AG04449 (cell line): ENCODE results near the gene SLAMF1.

Source experiments
- CTCF ChIA-PET: fragments of 350-600 bp; formaldehyde crosslinking; extraction: SDS; loops from one replicate; lab custom pipeline; 2021; ENCODE audit warnings: antibody characterized with exemption; lab: Yijun Ruan, JAX
- POLR2A ChIA-PET: fragments of 400-600, 350-600 bp; formaldehyde crosslinking; extraction: SDS; loops from one replicate; lab custom pipeline; 2020; ENCODE audit warnings: antibody characterized with exemption, inconsistent platforms; lab: Yijun Ruan, JAX
- DNase-seq: peaks from one replicate; pipeline ENCODE4 v3.0.0-alpha.2; 2010; ENCODE audit warnings: low read depth, low spot score
- H3K4me3 ChIP-seq: 2 replicates; pipeline ENCODE4 v1.5.1; 2011; ENCODE audit warnings: low read depth, mild to moderate bottlenecking, control low read depth, low read length
- CTCF ChIP-seq: IDR thresholded peaks from one replicate; pipeline ENCODE4 v1.5.1; 2011; ENCODE audit warnings: mild to moderate bottlenecking, moderate library complexity, low read length, control low read depth, inconsistent platforms; ENCODE audit not compliant: insufficient read depth; ENCODE audit errors: missing control alignments

Gene SLAMF1

GRCh38 chr1:160608514-160608913 lies 38.3 kb downstream of the SLAMF1 start:
- no peak for TF ChIP-seq CTCF
- POLR2A ChIA-PET = no interaction called here
- no peak overlapping the region for H3K4me3 ChIP-seq
- CTCF ChIA-PET = interaction anchor here (0.7 to 7.1 kb wide), 5 partner anchors 9 to 254 kb away, joined by 3 to 65 read pairs (median 4); no protein-coding TSS in a partner anchor
- DNase-seq = no peak

GRCh38 chr1:160608057-160608456 lies 38.8 kb downstream of the SLAMF1 start:
- ChIA-PET CTCF (interaction anchor here (0.7 to 7.1 kb wide), 5 partner anchors 10 to 253 kb away, joined by 3 to 65 read pairs (median 4); no protein-coding TSS in a partner anchor), POLR2A (no interaction called here)
- H3K4me3 ChIP-seq = no peak overlapping the region
- TF ChIP-seq CTCF = no peak
- no peak for DNase-seq

GRCh38 chr1:160607672-160608032 lies 39.2 kb downstream of the SLAMF1 start:
- TF ChIP-seq CTCF = no peak
- no peak overlapping the region for H3K4me3 ChIP-seq
- DNase-seq = no peak
- ChIA-PET POLR2A (no interaction called here), CTCF (interaction anchor here (1.0 to 7.1 kb wide), 6 partner anchors 10 to 522 kb away, joined by 3 to 65 read pairs (median 4); no protein-coding TSS in a partner anchor)

GRCh38 chr1:160607011-160607671 lies 39.7 kb downstream of the SLAMF1 start:
- ChIA-PET POLR2A (no interaction called here), CTCF (interaction anchor here (0.6 to 7.1 kb wide), 8 partner anchors 9 to 521 kb away, joined by 3 to 65 read pairs (median 4); no protein-coding TSS in a partner anchor)
- DNase-seq = peak; percentile 49
- TF ChIP-seq CTCF = peak; percentile 61
- H3K4me3 ChIP-seq = no peak overlapping the region

GRCh38 chr1:160606611-160607010 lies 40.2 kb downstream of the SLAMF1 start:
- ChIA-PET CTCF (interaction anchor here (0.6 to 7.1 kb wide), 7 partner anchors 8 to 521 kb away, joined by 3 to 65 read pairs (median 4); no protein-coding TSS in a partner anchor), POLR2A (no interaction called here)
- no peak overlapping the region for H3K4me3 ChIP-seq
- no peak for TF ChIP-seq CTCF
- no peak for DNase-seq

- ChIA-PET POLR2A (no interaction called here), CTCF (interaction anchor here (1.3 to 7.1 kb wide), 5 partner anchors 8 to 520 kb away, joined by 3 to 65 read pairs (median 5); no protein-coding TSS in a partner anchor)
- no peak for TF ChIP-seq CTCF
- H3K4me3 ChIP-seq = no peak overlapping the region
- DNase-seq = no peak
Observed at GRCh38 chr1:160605792-160606479, 40.9 kb downstream of the SLAMF1 start.
